NT2/D1 (cell line): ENCODE data around the gene CPN2.

Experiments
- SUZ12 ChIP-seq: IDR thresholded peaks from 2 replicates; pipeline ENCODE4 v1.6.1; 2011; ENCODE audit not compliant: insufficient read length, insufficient read depth; ENCODE audit errors: extremely low read depth
- YY1 ChIP-seq: IDR thresholded peaks from 2 replicates; pipeline ENCODE4 v1.6.1; 2011; ENCODE audit not compliant: insufficient read length, insufficient read depth

DNA sequence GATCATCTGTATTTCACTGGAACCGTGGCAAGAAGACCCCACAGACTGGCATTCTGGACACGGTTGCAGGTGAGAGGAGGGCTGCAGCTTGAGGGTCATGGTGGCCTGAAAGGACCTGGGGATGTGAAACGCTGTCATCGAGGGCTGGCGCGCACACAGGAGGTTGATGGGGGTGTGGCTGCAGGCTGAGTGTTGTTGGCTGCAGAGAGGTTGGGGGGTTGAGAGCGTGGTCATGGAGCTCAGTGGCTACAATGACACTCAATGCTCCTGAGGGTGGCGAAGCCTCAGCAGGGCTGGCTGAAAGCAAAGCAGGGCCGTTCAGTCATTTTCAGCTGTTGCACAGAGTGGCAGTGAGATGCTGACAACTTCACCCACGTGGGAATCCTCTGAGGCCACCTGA lies 21.0 kb downstream of the CPN2 start:
- TF ChIP-seq SUZ12, result no peak
- no peak for TF ChIP-seq YY1
